ENCODE data around the gene ACOT7.
"Not testable (repeated sequence)": the region's sequence is repeated elsewhere in the genome, so short reads cannot be mapped to it uniquely, and the experiment has no call there.

DNA sequence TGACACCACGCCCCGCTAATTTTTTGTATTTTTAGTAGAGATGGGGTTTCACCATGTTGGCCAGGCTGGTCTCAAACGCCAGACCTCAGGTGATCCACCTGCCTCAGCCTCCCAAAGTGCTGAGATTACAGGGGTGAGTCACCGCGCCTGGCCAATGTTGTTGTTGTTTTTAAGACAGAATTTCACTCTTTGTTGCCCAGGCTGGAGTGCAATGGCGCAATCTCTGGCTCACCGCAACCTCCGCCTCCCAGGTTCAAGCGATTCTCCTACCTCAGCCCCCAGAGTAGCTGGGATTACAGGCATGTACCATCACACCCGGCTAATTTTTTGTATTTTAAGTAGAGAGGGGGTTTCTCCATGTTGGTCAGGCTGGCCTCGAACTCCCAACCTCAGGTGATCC is 173.9 kb downstream of the ACOT7 start:
- TF ChIP-seq, protein P1, sequence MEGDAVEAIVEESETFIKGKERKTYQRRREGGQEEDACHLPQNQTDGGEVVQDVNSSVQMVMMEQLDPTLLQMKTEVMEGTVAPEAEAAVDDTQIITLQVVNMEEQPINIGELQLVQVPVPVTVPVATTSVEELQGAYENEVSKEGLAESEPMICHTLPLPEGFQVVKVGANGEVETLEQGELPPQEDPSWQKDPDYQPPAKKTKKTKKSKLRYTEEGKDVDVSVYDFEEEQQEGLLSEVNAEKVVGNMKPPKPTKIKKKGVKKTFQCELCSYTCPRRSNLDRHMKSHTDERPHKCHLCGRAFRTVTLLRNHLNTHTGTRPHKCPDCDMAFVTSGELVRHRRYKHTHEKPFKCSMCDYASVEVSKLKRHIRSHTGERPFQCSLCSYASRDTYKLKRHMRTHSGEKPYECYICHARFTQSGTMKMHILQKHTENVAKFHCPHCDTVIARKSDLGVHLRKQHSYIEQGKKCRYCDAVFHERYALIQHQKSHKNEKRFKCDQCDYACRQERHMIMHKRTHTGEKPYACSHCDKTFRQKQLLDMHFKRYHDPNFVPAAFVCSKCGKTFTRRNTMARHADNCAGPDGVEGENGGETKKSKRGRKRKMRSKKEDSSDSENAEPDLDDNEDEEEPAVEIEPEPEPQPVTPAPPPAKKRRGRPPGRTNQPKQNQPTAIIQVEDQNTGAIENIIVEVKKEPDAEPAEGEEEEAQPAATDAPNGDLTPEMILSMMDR (IDR thresholded peaks at IDR 0.05), result not testable (repeated sequence)
- TF ChIP-seq POLR2A (IDR thresholded peaks at IDR 0.05), result not testable (repeated sequence)
